Activated T-helper 2 cell treated with anti-CD3 and anti-CD28 coated beads, Interferon-gamma antibody, Interleukin-2, Interleukin-4, amounts not matched to agents 10 μg/mL and 5 μg/mL and 100 μg/mL, durations not matched to agents 14 hours and 24 hours and 36 hours (primary cell): ENCODE measurements around the gene NFATC2. TPM values are rescaled to one million over a fixed set of nuclear protein-coding genes. Genes with fewer than 3 reads are reported as not detected.

Experiments
- DNase-seq: peaks from one replicate; pipeline ENCODE4 v3.0.0; 2021; ENCODE audit warnings: low spot score
- H3K27ac Mint-ChIP-seq: one replicate; pipeline ENCODE4 v1.8.0; 2021; ENCODE audit warnings: mixed read lengths
- H3K27me3 Mint-ChIP-seq: one replicate; pipeline ENCODE4 v1.8.0; 2021; ENCODE audit warnings: low read depth, mixed read lengths
- H3K36me3 Mint-ChIP-seq: one replicate; pipeline ENCODE4 v1.8.0; 2021; ENCODE audit warnings: low read depth, mixed read lengths
- H3K4me1 Mint-ChIP-seq: one replicate; pipeline ENCODE4 v1.8.0; 2021; ENCODE audit warnings: low read depth, mixed read lengths
- H3K4me3 Mint-ChIP-seq: one replicate; pipeline ENCODE4 v1.8.0; 2021; ENCODE audit warnings: low read depth, mild to moderate bottlenecking, moderate library complexity, mixed read lengths
- H3K9me3 Mint-ChIP-seq: one replicate; pipeline ENCODE4 v1.8.0; 2021; ENCODE audit warnings: mixed read lengths
- intact Hi-C: fragments of 100-400 bp; cut with micrococcal nuclease; formaldehyde crosslinking; loops from one replicate; pipeline ENCODE4 v1.15.1; 2023
- total RNA-seq: library from RNA; stranded (reverse); gene quantifications from 2 replicates; pipeline ENCODE4 v1.2.3, GENCODE V29; 2022

The NFATC2 gene
- total RNA-seq, 1 donor from 2014 or later, result 67.1 TPM

- H3K4me1 Mint-ChIP-seq, result peaks cover 27% of the 10 kb centered on the region
- peaks cover 76% of the 10 kb centered on the region for H3K36me3 Mint-ChIP-seq
- no peak for DNase-seq
- H3K27me3 Mint-ChIP-seq, result no peaks in the 10 kb centered on the region
- H3K4me3 Mint-ChIP-seq, result no peak overlapping the region
- H3K9me3 Mint-ChIP-seq, result no peaks in the 10 kb centered on the region
- no peak overlapping the region for H3K27ac Mint-ChIP-seq
- intact Hi-C loops, result no loop called here
Observed at GRCh38 chr20:51439160-51439689, 103.3 kb downstream of the NFATC2 start.

GRCh38 chr20:51438136-51438535, 104.4 kb downstream of the NFATC2 start:
- intact Hi-C loops, result no loop called here
- no peaks in the 10 kb centered on the region for H3K27me3 Mint-ChIP-seq
- peaks cover 28% of the 10 kb centered on the region for H3K4me1 Mint-ChIP-seq
- peak overlapping the region; percentile 74 for H3K27ac Mint-ChIP-seq
- H3K9me3 Mint-ChIP-seq, result no peaks in the 10 kb centered on the region
- peaks cover 72% of the 10 kb centered on the region for H3K36me3 Mint-ChIP-seq
- DNase-seq, result no peak
- H3K4me3 Mint-ChIP-seq, result no peak overlapping the region

GRCh38 chr20:51437182-51437924, 105.2 kb downstream of the NFATC2 start:
- no peak for DNase-seq
- intact Hi-C loops, result no loop called here
- Mint-ChIP-seq H3K4me1 (peaks cover 34% of the 10 kb centered on the region), H3K9me3 (no peaks in the 10 kb centered on the region), H3K27me3 (no peaks in the 10 kb centered on the region), H3K4me3 (no peak overlapping the region), H3K27ac (peak overlapping the region; percentile 74), H3K36me3 (peaks cover 76% of the 10 kb centered on the region)

- Mint-ChIP-seq H3K9me3 (no peaks in the 10 kb centered on the region), H3K27me3 (no peaks in the 10 kb centered on the region), H3K4me3 (no peak overlapping the region), H3K27ac (no peak overlapping the region), H3K4me1 (peaks cover 44% of the 10 kb centered on the region), H3K36me3 (peaks cover 83% of the 10 kb centered on the region)
- no peak for DNase-seq
- intact Hi-C loops, result no loop called here
Observed at GRCh38 chr20:51434580-51435247, 107.8 kb downstream of the NFATC2 start.

GRCh38 chr20:51434026-51434425, 108.5 kb downstream of the NFATC2 start:
- H3K27me3 Mint-ChIP-seq, result no peaks in the 10 kb centered on the region
- no peaks in the 10 kb centered on the region for H3K9me3 Mint-ChIP-seq
- intact Hi-C loops, result no loop called here
- H3K4me3 Mint-ChIP-seq, result no peak overlapping the region
- H3K27ac Mint-ChIP-seq, result no peak overlapping the region
- H3K36me3 Mint-ChIP-seq, result peaks cover 84% of the 10 kb centered on the region
- H3K4me1 Mint-ChIP-seq, result peaks cover 41% of the 10 kb centered on the region
- DNase-seq, result no peak

GRCh38 chr20:51432875-51433274, 109.6 kb downstream of the NFATC2 start:
- Mint-ChIP-seq H3K4me1 (peaks cover 36% of the 10 kb centered on the region), H3K36me3 (peaks cover 82% of the 10 kb centered on the region), H3K27ac (no peak overlapping the region), H3K4me3 (no peak overlapping the region), H3K27me3 (no peaks in the 10 kb centered on the region), H3K9me3 (no peaks in the 10 kb centered on the region)
- no peak for DNase-seq
- intact Hi-C loops, result no loop called here

GRCh38 chr20:51432251-51432784, 110.2 kb downstream of the NFATC2 start:
- Mint-ChIP-seq H3K4me1 (peaks cover 37% of the 10 kb centered on the region), H3K9me3 (no peaks in the 10 kb centered on the region), H3K4me3 (no peak overlapping the region), H3K36me3 (peaks cover 82% of the 10 kb centered on the region), H3K27me3 (no peaks in the 10 kb centered on the region), H3K27ac (no peak overlapping the region)
- DNase-seq, result no peak
- intact Hi-C loops, result no loop called here

- peaks cover 39% of the 10 kb centered on the region for H3K4me1 Mint-ChIP-seq
- H3K9me3 Mint-ChIP-seq, result no peaks in the 10 kb centered on the region
- H3K4me3 Mint-ChIP-seq, result no peak overlapping the region
- H3K36me3 Mint-ChIP-seq, result peaks cover 84% of the 10 kb centered on the region
- peak overlapping the region; percentile 25 for H3K27ac Mint-ChIP-seq
- H3K27me3 Mint-ChIP-seq, result no peaks in the 10 kb centered on the region
- intact Hi-C loops, result no loop called here
- DNase-seq, result no peak
Observed at GRCh38 chr20:51431321-51431720, 111.2 kb downstream of the NFATC2 start.

GRCh38 chr20:51430198-51430950, 112.1 kb downstream of the NFATC2 start:
- no peak for DNase-seq
- intact Hi-C loops, result no loop called here
- H3K9me3 Mint-ChIP-seq, result no peaks in the 10 kb centered on the region
- H3K4me1 Mint-ChIP-seq, result peaks cover 39% of the 10 kb centered on the region
- peaks cover 86% of the 10 kb centered on the region for H3K36me3 Mint-ChIP-seq
- no peak overlapping the region for H3K4me3 Mint-ChIP-seq
- H3K27ac Mint-ChIP-seq, result no peak overlapping the region
- no peaks in the 10 kb centered on the region for H3K27me3 Mint-ChIP-seq

- DNase-seq, result no peak
- H3K4me1 Mint-ChIP-seq, result peaks cover 38% of the 10 kb centered on the region
- no peak overlapping the region for H3K4me3 Mint-ChIP-seq
- intact Hi-C loops, result no loop called here
- peaks cover 84% of the 10 kb centered on the region for H3K36me3 Mint-ChIP-seq
- H3K9me3 Mint-ChIP-seq, result no peaks in the 10 kb centered on the region
- H3K27me3 Mint-ChIP-seq, result no peaks in the 10 kb centered on the region
- H3K27ac Mint-ChIP-seq, result no peak overlapping the region
Observed at GRCh38 chr20:51429696-51430095, 112.8 kb downstream of the NFATC2 start.

GRCh38 chr20:51429144-51429482, 113.4 kb downstream of the NFATC2 start:
- Mint-ChIP-seq H3K27me3 (no peaks in the 10 kb centered on the region), H3K4me1 (peaks cover 44% of the 10 kb centered on the region), H3K27ac (no peak overlapping the region), H3K9me3 (no peaks in the 10 kb centered on the region), H3K36me3 (peaks cover 86% of the 10 kb centered on the region), H3K4me3 (no peak overlapping the region)
- no peak for DNase-seq
- intact Hi-C loops, result no loop called here

GRCh38 chr20:51428401-51429143, 113.9 kb downstream of the NFATC2 start:
- Mint-ChIP-seq H3K27ac (no peak overlapping the region), H3K36me3 (peaks cover 90% of the 10 kb centered on the region), H3K9me3 (no peaks in the 10 kb centered on the region), H3K4me3 (no peak overlapping the region), H3K27me3 (no peaks in the 10 kb centered on the region), H3K4me1 (peaks cover 49% of the 10 kb centered on the region)
- no peak for DNase-seq
- intact Hi-C loops, result no loop called here
